Left kidney (tissue), 2 donors: ENCODE measurements around the gene BTBD9. TPM values are rescaled to one million over a fixed set of nuclear protein-coding genes. Genes with fewer than 3 reads are reported as not detected.
"Not testable (repeated sequence)": the region's sequence is repeated elsewhere in the genome, so short reads cannot be mapped to it uniquely, and the experiment has no call there.

Experiments used
- DNase-seq: peaks from one replicate; pipeline ENCODE4 v3.0.0-alpha.2; 2013
- polyA plus RNA-seq: library from polyadenylated mRNA; unstranded; fragments of 120-200 nt; gene quantifications from one replicate; pipeline ENCODE4 v1.2.1, GENCODE V29; 2013; ENCODE audit not compliant: insufficient read length

Gene BTBD9
- polyA plus RNA-seq, 1 donor, result 14.5 TPM

- DNase-seq, result no peak
Observed at GRCh38 chr6:38144365-38144945, 495.3 kb downstream of the BTBD9 start.

- DNase-seq, result no peak
Observed at GRCh38 chr6:38143191-38144150, 496.3 kb downstream of the BTBD9 start.

GRCh38 chr6:38142178-38142902, 497.4 kb downstream of the BTBD9 start:
- DNase-seq, result no peak

- DNase-seq, result no peak
Observed at GRCh38 chr6:38141716-38142115, 498.0 kb downstream of the BTBD9 start.

GRCh38 chr6:38141085-38141484, 498.6 kb downstream of the BTBD9 start:
- no peak for DNase-seq

- DNase-seq, result no peak
Observed at GRCh38 chr6:38138374-38138773, 501.4 kb downstream of the BTBD9 start.

- DNase-seq, result peak; percentile 29
Observed at GRCh38 chr6:38137608-38138265, 502.0 kb downstream of the BTBD9 start.

- no peak for DNase-seq
Observed at GRCh38 chr6:38136547-38136946, 503.2 kb downstream of the BTBD9 start.

DNA sequence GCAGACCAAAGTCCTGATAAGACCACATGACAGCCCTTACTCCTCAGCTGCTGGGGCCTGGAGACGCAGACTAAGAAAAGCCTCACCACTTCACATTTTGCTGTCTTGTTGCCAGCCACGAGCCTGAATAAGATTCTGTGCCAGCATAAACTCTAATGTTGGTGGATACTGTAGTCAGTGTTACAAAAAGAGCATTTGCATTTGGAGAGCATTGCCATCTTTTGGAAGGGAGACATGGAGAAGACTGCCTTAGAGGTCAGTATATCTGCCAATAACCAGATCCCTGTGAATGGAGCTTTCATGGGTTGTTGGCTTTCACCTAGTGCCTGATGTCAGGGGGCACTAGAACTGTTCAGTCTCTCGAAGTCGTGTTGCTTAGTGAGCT, 505.0 kb downstream of the BTBD9 start:
- no peak for DNase-seq

GRCh38 chr6:38133932-38134703, 505.6 kb downstream of the BTBD9 start:
- no peak for DNase-seq

DNA sequence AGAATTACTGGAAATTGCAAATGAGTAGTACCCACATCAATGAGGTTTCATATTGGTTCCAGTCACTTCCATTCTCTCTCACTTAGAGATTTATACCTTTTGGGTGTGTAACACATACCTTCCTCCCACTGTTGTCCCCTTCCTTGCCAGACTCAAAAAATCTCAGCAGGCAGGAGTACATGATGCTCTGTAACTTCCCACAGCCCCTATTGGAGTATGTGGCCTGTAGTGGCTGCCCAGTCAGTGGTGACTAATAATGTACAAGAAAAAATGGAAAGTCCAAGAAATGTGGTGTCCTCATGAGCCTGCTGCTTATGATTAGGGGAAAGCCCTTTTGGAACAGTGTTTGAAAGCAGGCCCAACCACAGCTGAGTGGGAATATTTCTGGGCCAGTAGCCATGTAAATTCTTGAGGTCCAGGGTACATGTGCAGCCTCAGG, 508.2 kb downstream of the BTBD9 start:
- no peak for DNase-seq

- no peak for DNase-seq
Observed at GRCh38 chr6:38127284-38127683, 512.4 kb downstream of the BTBD9 start.

DNA sequence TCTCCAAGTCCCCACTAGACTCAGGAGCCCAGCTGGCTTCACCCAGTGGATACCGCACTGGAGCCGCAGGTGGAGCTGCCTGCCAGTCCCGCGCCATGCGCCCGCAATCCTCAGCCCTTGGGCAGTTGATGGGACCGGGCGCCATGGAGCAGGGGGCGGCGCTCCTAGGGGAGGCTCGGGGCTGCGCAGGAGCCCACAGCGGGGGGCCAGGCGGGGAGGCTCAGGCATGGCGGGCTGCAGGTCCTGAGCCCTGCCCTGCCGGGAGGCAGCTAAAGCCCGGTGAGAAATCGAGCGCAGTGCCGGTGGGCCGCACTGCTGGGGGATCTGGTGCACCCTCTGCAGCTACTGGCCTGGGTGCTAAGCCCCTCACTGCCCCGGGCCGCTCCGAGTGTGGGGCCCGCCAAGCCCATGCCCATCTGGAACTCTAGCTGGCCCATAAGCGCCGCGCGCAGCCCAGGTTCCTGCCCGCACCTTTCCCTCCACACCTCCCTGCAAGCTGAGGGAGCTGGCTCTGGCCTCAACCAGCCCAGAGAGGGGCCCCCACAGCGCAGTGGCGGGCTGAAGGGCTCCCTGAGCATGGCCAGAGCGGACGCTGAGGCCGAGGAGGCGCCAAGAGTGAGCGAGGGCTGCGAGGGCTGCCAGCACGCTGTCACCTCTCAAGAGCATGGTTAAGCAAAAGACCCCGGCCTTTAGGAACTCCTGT, 515.4 kb downstream of the BTBD9 start:
- DNase-seq, result not testable (repeated sequence)

GRCh38 chr6:38119516-38119915, 520.2 kb downstream of the BTBD9 start:
- no peak for DNase-seq

DNA sequence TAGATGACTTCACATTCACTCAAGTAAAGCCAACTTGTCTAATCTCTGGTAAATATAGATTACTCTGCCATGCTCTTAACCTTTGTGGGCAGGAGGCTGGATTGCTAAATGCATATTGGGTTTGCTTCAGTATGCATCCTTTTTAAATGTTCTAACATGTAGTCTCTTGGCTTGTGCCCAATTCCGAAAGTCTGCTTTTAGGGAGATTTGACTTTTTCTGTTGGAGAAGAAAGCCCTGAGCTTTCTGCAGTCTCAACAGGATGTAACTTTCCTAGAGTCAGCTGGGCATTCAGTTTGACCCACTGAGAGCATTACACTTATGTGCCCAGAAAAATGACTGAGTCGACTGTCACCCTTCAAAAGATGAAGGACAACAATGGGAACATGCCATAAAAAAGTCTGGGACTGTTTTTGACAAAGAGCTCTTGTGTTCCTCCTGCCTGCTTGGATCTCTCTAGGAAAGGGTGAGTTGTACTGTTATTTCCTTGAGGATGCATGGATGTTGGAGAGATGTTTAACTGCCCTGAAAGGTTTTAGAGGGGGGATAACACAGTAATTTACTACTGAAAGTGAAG, 520.9 kb downstream of the BTBD9 start:
- DNase-seq, result no peak

Other genes starting within 250 kb of the BTBD9 start
- 165 TPM for gene GLO1, start 63.2 kb upstream of the BTBD9 start, polyA plus RNA-seq
- gene DNAH8, start 75.4 kb upstream of the BTBD9 start, polyA plus RNA-seq, result 0.90 TPM